ENCODE results near the gene KIF1B. TPM values are rescaled to one million over a fixed set of nuclear protein-coding genes. Genes with fewer than 3 reads are reported as not detected.

Gene KIF1B
- total RNA-seq, 1 experiment from 2014 or later = 70.1 TPM

DNA sequence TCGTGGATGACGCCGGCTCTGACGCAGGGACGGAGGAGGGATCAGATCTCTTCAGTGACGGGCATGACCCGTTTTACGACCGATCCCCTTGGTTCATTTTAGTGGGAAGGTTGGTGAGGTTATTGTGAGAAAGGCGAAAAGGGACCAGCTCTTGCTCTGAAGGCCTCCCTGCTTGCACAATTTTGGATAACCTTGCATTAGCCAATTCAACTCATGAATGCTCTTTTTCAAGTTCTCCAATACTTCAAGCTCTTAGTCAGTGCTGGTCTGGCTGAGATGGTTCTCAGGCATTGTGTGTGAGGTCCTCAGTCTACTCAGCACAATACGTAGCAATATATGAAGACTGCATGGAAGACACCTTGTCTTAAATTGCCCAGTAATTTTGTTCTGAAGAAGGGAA lies 115.9 kb downstream of the KIF1B start:
- no peak for ATAC-seq
- H3K9me3 Mint-ChIP-seq = no peaks in the 10 kb centered on the region
- TF ChIP-seq, protein P1, sequence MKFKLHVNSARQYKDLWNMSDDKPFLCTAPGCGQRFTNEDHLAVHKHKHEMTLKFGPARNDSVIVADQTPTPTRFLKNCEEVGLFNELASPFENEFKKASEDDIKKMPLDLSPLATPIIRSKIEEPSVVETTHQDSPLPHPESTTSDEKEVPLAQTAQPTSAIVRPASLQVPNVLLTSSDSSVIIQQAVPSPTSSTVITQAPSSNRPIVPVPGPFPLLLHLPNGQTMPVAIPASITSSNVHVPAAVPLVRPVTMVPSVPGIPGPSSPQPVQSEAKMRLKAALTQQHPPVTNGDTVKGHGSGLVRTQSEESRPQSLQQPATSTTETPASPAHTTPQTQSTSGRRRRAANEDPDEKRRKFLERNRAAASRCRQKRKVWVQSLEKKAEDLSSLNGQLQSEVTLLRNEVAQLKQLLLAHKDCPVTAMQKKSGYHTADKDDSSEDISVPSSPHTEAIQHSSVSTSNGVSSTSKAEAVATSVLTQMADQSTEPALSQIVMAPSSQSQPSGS (CRISPR knock-in tag; IDR thresholded peaks at IDR 0.05; ENCODE audit: borderline replicate concordance, low read depth) = no peak
- no peak for TF ChIP-seq ATF1 (CRISPR knock-in tag; IDR thresholded peaks at IDR 0.05)
- TF ChIP-seq, protein P2, sequence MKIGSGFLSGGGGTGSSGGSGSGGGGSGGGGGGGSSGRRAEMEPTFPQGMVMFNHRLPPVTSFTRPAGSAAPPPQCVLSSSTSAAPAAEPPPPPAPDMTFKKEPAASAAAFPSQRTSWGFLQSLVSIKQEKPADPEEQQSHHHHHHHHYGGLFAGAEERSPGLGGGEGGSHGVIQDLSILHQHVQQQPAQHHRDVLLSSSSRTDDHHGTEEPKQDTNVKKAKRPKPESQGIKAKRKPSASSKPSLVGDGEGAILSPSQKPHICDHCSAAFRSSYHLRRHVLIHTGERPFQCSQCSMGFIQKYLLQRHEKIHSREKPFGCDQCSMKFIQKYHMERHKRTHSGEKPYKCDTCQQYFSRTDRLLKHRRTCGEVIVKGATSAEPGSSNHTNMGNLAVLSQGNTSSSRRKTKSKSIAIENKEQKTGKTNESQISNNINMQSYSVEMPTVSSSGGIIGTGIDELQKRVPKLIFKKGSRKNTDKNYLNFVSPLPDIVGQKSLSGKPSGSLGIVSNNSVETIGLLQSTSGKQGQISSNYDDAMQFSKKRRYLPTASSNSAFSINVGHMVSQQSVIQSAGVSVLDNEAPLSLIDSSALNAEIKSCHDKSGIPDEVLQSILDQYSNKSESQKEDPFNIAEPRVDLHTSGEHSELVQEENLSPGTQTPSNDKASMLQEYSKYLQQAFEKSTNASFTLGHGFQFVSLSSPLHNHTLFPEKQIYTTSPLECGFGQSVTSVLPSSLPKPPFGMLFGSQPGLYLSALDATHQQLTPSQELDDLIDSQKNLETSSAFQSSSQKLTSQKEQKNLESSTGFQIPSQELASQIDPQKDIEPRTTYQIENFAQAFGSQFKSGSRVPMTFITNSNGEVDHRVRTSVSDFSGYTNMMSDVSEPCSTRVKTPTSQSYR (CRISPR knock-in tag; IDR thresholded peaks at IDR 0.05) = no peak
- TF ChIP-seq, protein P3, sequence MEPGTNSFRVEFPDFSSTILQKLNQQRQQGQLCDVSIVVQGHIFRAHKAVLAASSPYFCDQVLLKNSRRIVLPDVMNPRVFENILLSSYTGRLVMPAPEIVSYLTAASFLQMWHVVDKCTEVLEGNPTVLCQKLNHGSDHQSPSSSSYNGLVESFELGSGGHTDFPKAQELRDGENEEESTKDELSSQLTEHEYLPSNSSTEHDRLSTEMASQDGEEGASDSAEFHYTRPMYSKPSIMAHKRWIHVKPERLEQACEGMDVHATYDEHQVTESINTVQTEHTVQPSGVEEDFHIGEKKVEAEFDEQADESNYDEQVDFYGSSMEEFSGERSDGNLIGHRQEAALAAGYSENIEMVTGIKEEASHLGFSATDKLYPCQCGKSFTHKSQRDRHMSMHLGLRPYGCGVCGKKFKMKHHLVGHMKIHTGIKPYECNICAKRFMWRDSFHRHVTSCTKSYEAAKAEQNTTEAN (CRISPR knock-in tag; IDR thresholded peaks at IDR 0.05) = no peak
- no peak for TF ChIP-seq ZNF416 (CRISPR knock-in tag; IDR thresholded peaks at IDR 0.05)
- TF ChIP-seq, protein P4, sequence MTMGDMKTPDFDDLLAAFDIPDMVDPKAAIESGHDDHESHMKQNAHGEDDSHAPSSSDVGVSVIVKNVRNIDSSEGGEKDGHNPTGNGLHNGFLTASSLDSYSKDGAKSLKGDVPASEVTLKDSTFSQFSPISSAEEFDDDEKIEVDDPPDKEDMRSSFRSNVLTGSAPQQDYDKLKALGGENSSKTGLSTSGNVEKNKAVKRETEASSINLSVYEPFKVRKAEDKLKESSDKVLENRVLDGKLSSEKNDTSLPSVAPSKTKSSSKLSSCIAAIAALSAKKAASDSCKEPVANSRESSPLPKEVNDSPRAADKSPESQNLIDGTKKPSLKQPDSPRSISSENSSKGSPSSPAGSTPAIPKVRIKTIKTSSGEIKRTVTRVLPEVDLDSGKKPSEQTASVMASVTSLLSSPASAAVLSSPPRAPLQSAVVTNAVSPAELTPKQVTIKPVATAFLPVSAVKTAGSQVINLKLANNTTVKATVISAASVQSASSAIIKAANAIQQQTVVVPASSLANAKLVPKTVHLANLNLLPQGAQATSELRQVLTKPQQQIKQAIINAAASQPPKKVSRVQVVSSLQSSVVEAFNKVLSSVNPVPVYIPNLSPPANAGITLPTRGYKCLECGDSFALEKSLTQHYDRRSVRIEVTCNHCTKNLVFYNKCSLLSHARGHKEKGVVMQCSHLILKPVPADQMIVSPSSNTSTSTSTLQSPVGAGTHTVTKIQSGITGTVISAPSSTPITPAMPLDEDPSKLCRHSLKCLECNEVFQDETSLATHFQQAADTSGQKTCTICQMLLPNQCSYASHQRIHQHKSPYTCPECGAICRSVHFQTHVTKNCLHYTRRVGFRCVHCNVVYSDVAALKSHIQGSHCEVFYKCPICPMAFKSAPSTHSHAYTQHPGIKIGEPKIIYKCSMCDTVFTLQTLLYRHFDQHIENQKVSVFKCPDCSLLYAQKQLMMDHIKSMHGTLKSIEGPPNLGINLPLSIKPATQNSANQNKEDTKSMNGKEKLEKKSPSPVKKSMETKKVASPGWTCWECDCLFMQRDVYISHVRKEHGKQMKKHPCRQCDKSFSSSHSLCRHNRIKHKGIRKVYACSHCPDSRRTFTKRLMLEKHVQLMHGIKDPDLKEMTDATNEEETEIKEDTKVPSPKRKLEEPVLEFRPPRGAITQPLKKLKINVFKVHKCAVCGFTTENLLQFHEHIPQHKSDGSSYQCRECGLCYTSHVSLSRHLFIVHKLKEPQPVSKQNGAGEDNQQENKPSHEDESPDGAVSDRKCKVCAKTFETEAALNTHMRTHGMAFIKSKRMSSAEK (CRISPR knock-in tag; IDR thresholded peaks at IDR 0.05; ENCODE audit: borderline replicate concordance) = no peak
- no peaks in the 10 kb centered on the region for H3K4me1 Mint-ChIP-seq
- ChIA-PET POLR2A (no interaction called here), CTCF (no interaction called here)
- peak overlapping the region; percentile 21 for H3K27ac Mint-ChIP-seq
- DNase-seq (ENCODE audit: low spot score) = no peak
- H3K4me3 Mint-ChIP-seq = no peak overlapping the region
- peaks cover 30% of the 10 kb centered on the region for H3K36me3 Mint-ChIP-seq
- H3K27me3 Mint-ChIP-seq (ENCODE audit: low read depth) = no peaks in the 10 kb centered on the region

DNA sequence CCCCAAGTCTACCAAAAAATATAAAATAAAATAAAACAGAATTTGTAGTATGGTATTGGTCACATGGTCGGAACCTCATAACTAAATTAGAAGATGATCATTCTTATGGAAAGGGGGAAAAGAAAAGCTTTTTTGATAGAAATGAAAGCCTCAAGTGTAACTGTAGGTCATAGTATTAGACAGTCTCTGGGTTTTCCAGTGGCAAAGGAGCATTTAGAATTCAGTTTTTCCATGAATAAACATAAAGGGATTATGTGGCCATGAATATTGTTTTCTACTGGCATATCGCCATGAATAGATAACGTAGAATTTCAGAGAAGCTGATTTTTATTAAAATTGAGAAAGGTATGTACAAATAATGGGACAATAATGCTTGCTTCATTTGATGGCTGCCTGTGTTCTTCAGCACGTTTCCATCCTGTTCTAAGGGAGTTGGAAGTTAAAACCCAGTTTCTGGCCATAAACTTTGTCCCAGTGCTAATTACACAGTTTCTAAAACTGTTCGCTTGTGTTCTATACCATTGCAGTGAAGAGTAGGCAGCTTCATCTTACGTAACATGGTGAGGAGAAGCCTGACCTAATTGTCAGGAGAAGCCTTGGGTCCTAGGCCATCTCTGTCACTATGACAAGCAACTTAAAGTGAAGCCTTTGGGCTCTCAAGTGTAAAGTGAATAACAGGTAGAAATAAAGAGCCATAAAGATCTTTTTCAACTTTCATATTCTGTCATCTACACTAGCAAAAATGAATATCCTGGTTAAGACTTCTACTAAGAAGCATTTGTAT lies 118.0 kb downstream of the KIF1B start:
- ChIA-PET POLR2A (interaction anchor here (0.7 kb wide), 1 partner anchor 101 kb away, joined by 5 read pairs; no protein-coding TSS in a partner anchor), CTCF (interaction anchor here (1.3 kb wide), 1 partner anchor 118 kb away, joined by 3 read pairs; the partner anchor contains the start of gene KIF1B)
- H3K27me3 Mint-ChIP-seq (ENCODE audit: low read depth) = no peaks in the 10 kb centered on the region
- no peaks in the 10 kb centered on the region for H3K4me1 Mint-ChIP-seq
- H3K27ac Mint-ChIP-seq = no peak overlapping the region
- ATAC-seq (no peak), DNase-seq (ENCODE audit: low spot score) (no peak)
- no peaks in the 10 kb centered on the region for H3K9me3 Mint-ChIP-seq
- H3K36me3 Mint-ChIP-seq = peaks cover 25% of the 10 kb centered on the region
- no peak overlapping the region for H3K4me3 Mint-ChIP-seq
- TF ChIP-seq CBFB (CRISPR knock-in tag; IDR thresholded peaks at IDR 0.05; ENCODE audit: low read depth) (no peak), KAT7 (CRISPR knock-in tag; IDR thresholded peaks at IDR 0.05; ENCODE audit: borderline replicate concordance) (no peak), CREM (CRISPR knock-in tag; IDR thresholded peaks at IDR 0.05) (no peak)
- TF ChIP-seq, protein P5, sequence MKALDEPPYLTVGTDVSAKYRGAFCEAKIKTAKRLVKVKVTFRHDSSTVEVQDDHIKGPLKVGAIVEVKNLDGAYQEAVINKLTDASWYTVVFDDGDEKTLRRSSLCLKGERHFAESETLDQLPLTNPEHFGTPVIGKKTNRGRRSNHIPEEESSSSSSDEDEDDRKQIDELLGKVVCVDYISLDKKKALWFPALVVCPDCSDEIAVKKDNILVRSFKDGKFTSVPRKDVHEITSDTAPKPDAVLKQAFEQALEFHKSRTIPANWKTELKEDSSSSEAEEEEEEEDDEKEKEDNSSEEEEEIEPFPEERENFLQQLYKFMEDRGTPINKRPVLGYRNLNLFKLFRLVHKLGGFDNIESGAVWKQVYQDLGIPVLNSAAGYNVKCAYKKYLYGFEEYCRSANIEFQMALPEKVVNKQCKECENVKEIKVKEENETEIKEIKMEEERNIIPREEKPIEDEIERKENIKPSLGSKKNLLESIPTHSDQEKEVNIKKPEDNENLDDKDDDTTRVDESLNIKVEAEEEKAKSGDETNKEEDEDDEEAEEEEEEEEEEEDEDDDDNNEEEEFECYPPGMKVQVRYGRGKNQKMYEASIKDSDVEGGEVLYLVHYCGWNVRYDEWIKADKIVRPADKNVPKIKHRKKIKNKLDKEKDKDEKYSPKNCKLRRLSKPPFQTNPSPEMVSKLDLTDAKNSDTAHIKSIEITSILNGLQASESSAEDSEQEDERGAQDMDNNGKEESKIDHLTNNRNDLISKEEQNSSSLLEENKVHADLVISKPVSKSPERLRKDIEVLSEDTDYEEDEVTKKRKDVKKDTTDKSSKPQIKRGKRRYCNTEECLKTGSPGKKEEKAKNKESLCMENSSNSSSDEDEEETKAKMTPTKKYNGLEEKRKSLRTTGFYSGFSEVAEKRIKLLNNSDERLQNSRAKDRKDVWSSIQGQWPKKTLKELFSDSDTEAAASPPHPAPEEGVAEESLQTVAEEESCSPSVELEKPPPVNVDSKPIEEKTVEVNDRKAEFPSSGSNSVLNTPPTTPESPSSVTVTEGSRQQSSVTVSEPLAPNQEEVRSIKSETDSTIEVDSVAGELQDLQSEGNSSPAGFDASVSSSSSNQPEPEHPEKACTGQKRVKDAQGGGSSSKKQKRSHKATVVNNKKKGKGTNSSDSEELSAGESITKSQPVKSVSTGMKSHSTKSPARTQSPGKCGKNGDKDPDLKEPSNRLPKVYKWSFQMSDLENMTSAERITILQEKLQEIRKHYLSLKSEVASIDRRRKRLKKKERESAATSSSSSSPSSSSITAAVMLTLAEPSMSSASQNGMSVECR (CRISPR knock-in tag; IDR thresholded peaks at IDR 0.05; ENCODE audit: borderline replicate concordance) = no peak
- TF ChIP-seq, protein P1 (CRISPR knock-in tag; IDR thresholded peaks at IDR 0.05; ENCODE audit: borderline replicate concordance, low read depth) = no peak
- TF ChIP-seq, protein P6, sequence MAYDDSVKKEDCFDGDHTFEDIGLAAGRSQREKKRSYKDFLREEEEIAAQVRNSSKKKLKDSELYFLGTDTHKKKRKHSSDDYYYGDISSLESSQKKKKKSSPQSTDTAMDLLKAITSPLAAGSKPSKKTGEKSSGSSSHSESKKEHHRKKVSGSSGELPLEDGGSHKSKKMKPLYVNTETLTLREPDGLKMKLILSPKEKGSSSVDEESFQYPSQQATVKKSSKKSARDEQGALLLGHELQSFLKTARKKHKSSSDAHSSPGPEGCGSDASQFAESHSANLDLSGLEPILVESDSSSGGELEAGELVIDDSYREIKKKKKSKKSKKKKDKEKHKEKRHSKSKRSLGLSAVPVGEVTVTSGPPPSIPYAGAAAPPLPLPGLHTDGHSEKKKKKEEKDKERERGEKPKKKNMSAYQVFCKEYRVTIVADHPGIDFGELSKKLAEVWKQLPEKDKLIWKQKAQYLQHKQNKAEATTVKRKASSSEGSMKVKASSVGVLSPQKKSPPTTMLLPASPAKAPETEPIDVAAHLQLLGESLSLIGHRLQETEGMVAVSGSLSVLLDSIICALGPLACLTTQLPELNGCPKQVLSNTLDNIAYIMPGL (CRISPR knock-in tag; IDR thresholded peaks at IDR 0.05) = no peak
- TF ChIP-seq, protein P7, sequence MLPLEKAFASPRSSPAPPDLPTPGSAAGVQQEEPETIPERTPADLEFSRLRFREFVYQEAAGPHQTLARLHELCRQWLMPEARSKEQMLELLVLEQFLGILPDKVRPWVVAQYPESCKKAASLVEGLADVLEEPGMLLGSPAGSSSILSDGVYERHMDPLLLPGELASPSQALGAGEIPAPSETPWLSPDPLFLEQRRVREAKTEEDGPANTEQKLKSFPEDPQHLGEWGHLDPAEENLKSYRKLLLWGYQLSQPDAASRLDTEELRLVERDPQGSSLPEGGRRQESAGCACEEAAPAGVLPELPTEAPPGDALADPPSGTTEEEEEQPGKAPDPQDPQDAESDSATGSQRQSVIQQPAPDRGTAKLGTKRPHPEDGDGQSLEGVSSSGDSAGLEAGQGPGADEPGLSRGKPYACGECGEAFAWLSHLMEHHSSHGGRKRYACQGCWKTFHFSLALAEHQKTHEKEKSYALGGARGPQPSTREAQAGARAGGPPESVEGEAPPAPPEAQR (CRISPR knock-in tag; IDR thresholded peaks at IDR 0.05) = no peak
